ENCODE results near the gene CTTNBP2NL. TPM values are rescaled to one million over a fixed set of nuclear protein-coding genes. Genes with fewer than 3 reads are reported as not detected.
"Not testable (repeated sequence)": the region's sequence is repeated elsewhere in the genome, so short reads cannot be mapped to it uniquely, and the experiment has no call there.

The CTTNBP2NL gene
- total RNA-seq, 4 donors from 2014 or later: 15.5 to 37.0 (median 24.6) TPM

- no peak for ATAC-seq
- H3K27me3 ChIP-seq: no peaks in the 10 kb centered on the region
- WGBS, 2 donors (ENCODE audit: low coverage in 1 of 2): 88% methylated on average over 1 of the region's 3 CpGs; no CpG with 5 or more reads in 1 of the 2 donors
These were observed 75.0 kb downstream of the CTTNBP2NL start for GRCh38 chr1:112470966-112471365.

GRCh38 chr1:112472142-112472541 lies 76.1 kb downstream of the CTTNBP2NL start:
- Histone ChIP-seq H3K4me1 (peaks cover 0 to under 1% (median 0%) of the 10 kb centered on the region in 3 donors), H3K27me3 (no peaks in the 10 kb centered on the region), H3K27ac (no peak overlapping the region), H3K4me3 (no peak overlapping the region), H3K36me3 (peaks cover 0 to 4% of the 10 kb centered on the region in 2 donors), H3K9me3 (peaks cover 0 to 8% (median 0%) of the 10 kb centered on the region in 3 donors)
- WGBS, 2 donors (ENCODE audit: low coverage in 1 of 2): 50% methylated on average over 1 of the region's 1 CpG; no CpG with 5 or more reads in 1 of the 2 donors
- TF ChIP-seq POLR2A (IDR thresholded peaks at IDR 0.05) (no peak), CTCF (IDR thresholded peaks at IDR 0.05) (no peak)
- ATAC-seq: no peak

More at GRCh38 chr1:112470966-112471365, 75.0 kb downstream of the CTTNBP2NL start:
- Histone ChIP-seq H3K9me3 (no peaks in the 10 kb centered on the region), H3K36me3 (no peaks in the 10 kb centered on the region), H3K4me1 (peaks cover 0 to 12% (median 3%) of the 10 kb centered on the region in 3 donors), H3K27ac (no peak overlapping the region), H3K4me3 (no peak overlapping the region)
- TF ChIP-seq POLR2AphosphoS5 (IDR thresholded peaks at IDR 0.05) (no peak), EP300 (IDR thresholded peaks at IDR 0.05) (no peak), POLR2A (IDR thresholded peaks at IDR 0.05) (no peak), CTCF (IDR thresholded peaks at IDR 0.05) (no peak)

- no peaks in the 10 kb centered on the region for H3K27me3 ChIP-seq
- H3K27ac ChIP-seq: no peak overlapping the region
- peaks cover 0 to 4% of the 10 kb centered on the region in 2 donors for H3K36me3 ChIP-seq
- no peak overlapping the region for H3K4me3 ChIP-seq
- TF ChIP-seq EP300 (IDR thresholded peaks at IDR 0.05): no peak
- TF ChIP-seq POLR2A (IDR thresholded peaks at IDR 0.05): no peak
- TF ChIP-seq CTCF (IDR thresholded peaks at IDR 0.05): no peak
- TF ChIP-seq POLR2AphosphoS5 (IDR thresholded peaks at IDR 0.05): no peak
- no peaks in the 10 kb centered on the region for H3K4me1 ChIP-seq
- ATAC-seq: no peak
- peaks cover 0 to 25% (median 0%) of the 10 kb centered on the region in 3 donors for H3K9me3 ChIP-seq
These were observed 81.5 kb downstream of the CTTNBP2NL start for GRCh38 chr1:112477550-112477949.

GRCh38 chr1:112478314-112478713 lies 82.3 kb downstream of the CTTNBP2NL start:
- Histone ChIP-seq H3K27me3 (no peaks in the 10 kb centered on the region), H3K4me1 (no peaks in the 10 kb centered on the region), H3K36me3 (peaks cover 0 to 4% of the 10 kb centered on the region in 2 donors), H3K4me3 (no peak overlapping the region), H3K27ac (no peak overlapping the region), H3K9me3 (peaks cover 0 to 25% (median 0%) of the 10 kb centered on the region in 3 donors)
- no peak for TF ChIP-seq POLR2AphosphoS5 (IDR thresholded peaks at IDR 0.05)
- no peak for TF ChIP-seq EP300 (IDR thresholded peaks at IDR 0.05)
- no peak for TF ChIP-seq CTCF (IDR thresholded peaks at IDR 0.05)
- no peak for TF ChIP-seq POLR2A (IDR thresholded peaks at IDR 0.05)
- no peak for ATAC-seq
- WGBS, 2 donors (ENCODE audit: low coverage in 1 of 2): 88 to 92% methylated on average over 1 of the region's 1 CpG

GRCh38 chr1:112486063-112486462 lies 90.0 kb downstream of the CTTNBP2NL start:
- no CpG with 5 or more reads among the region's 1 CpG for WGBS, 2 donors (ENCODE audit: low coverage in 1 of 2)
- not testable (repeated sequence) for H3K4me1 ChIP-seq, ATAC-seq, H3K27me3 ChIP-seq, H3K36me3 ChIP-seq, H3K4me3 ChIP-seq, H3K9me3 ChIP-seq, H3K27ac ChIP-seq

GRCh38 chr1:112487686-112488085 lies 91.7 kb downstream of the CTTNBP2NL start:
- ATAC-seq, H3K4me1 ChIP-seq, H3K27me3 ChIP-seq, H3K27ac ChIP-seq, H3K9me3 ChIP-seq, H3K4me3 ChIP-seq, H3K36me3 ChIP-seq: not testable (repeated sequence)
- WGBS, 2 donors (ENCODE audit: low coverage in 1 of 2): 83 to 95% methylated on average over 1 to 6 of the region's 6 CpGs

Measured in gastroesophageal sphincter (tissue), 4 donors.